Renal cortex interstitium (tissue), 15 donors: ENCODE measurements around the gene SULT4A1. TPM values are rescaled to one million over a fixed set of nuclear protein-coding genes. Genes with fewer than 3 reads are reported as not detected.
A peak's percentile ranks its signal among the peaks of the same experiment; 100 is the strongest.
"Not testable (repeated sequence)": the region's sequence is repeated elsewhere in the genome, so short reads cannot be mapped to it uniquely, and the experiment has no call there.

Experiments used
- DNase-seq, 11 donors: peaks; one replicate each; pipeline ENCODE4 v3.0.0-alpha.2; 2013; ENCODE audit warnings: low read depth in 9 of 11, low spot score in 4 of 11; ENCODE audit errors: extremely low read depth in 1 of 11
- long read RNA-seq, 16 experiments: transcript quantifications; one replicate each; lab custom pipeline, GENCODE V29; 2026
- polyA plus RNA-seq, 3 donors: library from polyadenylated mRNA; unstranded; fragments of 120-200 nt; gene quantifications; one replicate each; pipeline ENCODE4 v1.2.1, GENCODE V29; 2013; ENCODE audit not compliant: insufficient read length in 3 of 3

The SULT4A1 gene
- 1 to 10 TPM; 2.9 to 5.6 (median 3.2) TPM for polyA plus RNA-seq
- long read RNA-seq, donor 1, partial matches to known transcripts: 0 of 1 reads
- long read RNA-seq, donor 1, other reads (novel, unspliced or antisense): 0 of 1 reads
- long read RNA-seq, donor 2: 0 reads
- long read RNA-seq, donor 3, partial matches to known transcripts: 0 of 1 reads
- long read RNA-seq, donor 3, other reads (novel, unspliced or antisense): 0 of 1 reads
- long read RNA-seq, donor 4: 0 reads
- long read RNA-seq, donor 5: 0 reads
- long read RNA-seq, donor 6, partial matches to known transcripts: 0 of 1 reads
- long read RNA-seq, donor 6, other reads (novel, unspliced or antisense): 0 of 1 reads
- long read RNA-seq, donor 7: 0 reads
- long read RNA-seq, donor 8: 0 reads
- long read RNA-seq, donor 9: 0 reads
- long read RNA-seq, donor 10: 0 reads
- long read RNA-seq, donor 11: 0 reads
- long read RNA-seq, donor 12, partial matches to known transcripts: 0 of 1 reads
- long read RNA-seq, donor 12, other reads (novel, unspliced or antisense): 0 of 1 reads
- long read RNA-seq, donor 13: 0 reads
- long read RNA-seq, donor 14: 0 reads
- long read RNA-seq, donor 15: 0 reads
- long read RNA-seq, donor 16, partial matches to known transcripts: 0 of 1 reads
- long read RNA-seq, donor 16, other reads (novel, unspliced or antisense): 0 of 1 reads

GRCh38 chr22:43862074-43862881 is at the start of gene SULT4A1:
Gene SULT4A1 (minus strand): TSS chr22:43862513. CDS start chr22:43862382, 131 bp downstream.
- DNase-seq: peak in 4 of 11 donors; percentile 21 to 46 (median 32)

GRCh38 chr22:43911351-43911750 is 49.0 kb upstream of the SULT4A1 start:
- no peak for DNase-seq

GRCh38 chr22:43910178-43910695 is 47.9 kb upstream of the SULT4A1 start:
- DNase-seq: no peak

- no peak for DNase-seq
Observed at GRCh38 chr22:43909708-43910107, 47.4 kb upstream of the SULT4A1 start.

GRCh38 chr22:43905681-43906080 is 43.4 kb upstream of the SULT4A1 start:
- DNase-seq: no peak

- DNase-seq: not testable (repeated sequence)
Observed at GRCh38 chr22:43904412-43904811, 42.1 kb upstream of the SULT4A1 start.

GRCh38 chr22:43903033-43903432 is 40.7 kb upstream of the SULT4A1 start:
- DNase-seq: not testable (repeated sequence)

GRCh38 chr22:43901976-43902643 is 39.8 kb upstream of the SULT4A1 start:
- DNase-seq: no peak

- DNase-seq: no peak
Observed at GRCh38 chr22:43900206-43900605, 37.9 kb upstream of the SULT4A1 start.

GRCh38 chr22:43897751-43898261 is 35.5 kb upstream of the SULT4A1 start:
- DNase-seq: no peak

GRCh38 chr22:43895986-43896645 is 33.8 kb upstream of the SULT4A1 start:
- DNase-seq: no peak

- DNase-seq: no peak
Observed at GRCh38 chr22:43894122-43894521, 31.8 kb upstream of the SULT4A1 start.

GRCh38 chr22:43893266-43893665 is 31.0 kb upstream of the SULT4A1 start:
- no peak for DNase-seq

GRCh38 chr22:43892183-43892894 is 30.0 kb upstream of the SULT4A1 start:
- no peak for DNase-seq

GRCh38 chr22:43891360-43892182 is 29.3 kb upstream of the SULT4A1 start, which contains the start of gene PNPLA5:
Gene PNPLA5 (minus strand): TSS chr22:43892013. CDS start chr22:43891880, 133 bp downstream.
- DNase-seq: no peak

- no peak for DNase-seq
Observed at GRCh38 chr22:43890901-43891331, 28.6 kb upstream of the SULT4A1 start.
